Measurements from ENCODE around the gene ELOVL2. TPM values are rescaled to one million over a fixed set of nuclear protein-coding genes. Genes with fewer than 3 reads are reported as not detected.
"Not testable (repeated sequence)": the region's sequence is repeated elsewhere in the genome, so short reads cannot be mapped to it uniquely, and the experiment has no call there.

The ELOVL2 gene
- polyA plus RNA-seq, 3 donors: not detected

GRCh38 chr6:10991115-10991514, 53.0 kb downstream of the ELOVL2 start:
- Mint-ChIP-seq H3K27me3 (ENCODE audit: low read depth in 3 of 3) (peaks cover 2 to 7% (median 3%) of the 10 kb centered on the region in 3 donors), H3K4me1 (no peaks in the 10 kb centered on the region), H3K4me3 (no peak overlapping the region), H3K27ac (no peak overlapping the region), H3K9me3 (peaks cover 0 to 4% (median 1%) of the 10 kb centered on the region in 7 donors), H3K36me3 (no peaks in the 10 kb centered on the region)
- H3K79me2 ChIP-seq (ENCODE audit: insufficient read depth, low read length): no peaks in the 10 kb centered on the region
- no peak overlapping the region for H3K4me2 ChIP-seq (replicated peaks; ENCODE audit: extremely low read depth, low read length, poor library complexity, severe bottlenecking)
- intact Hi-C loops (cut with micrococcal nuclease): no loop called here
- no peaks in the 10 kb centered on the region for H3K36me3 ChIP-seq (replicated peaks in 1 of 2; ENCODE audit: control insufficient read depth in 1 of 2, insufficient read depth in 2 of 2, low read length in 2 of 2)
- no peaks in the 10 kb centered on the region for H3K4me1 ChIP-seq (ENCODE audit: control insufficient read depth in 1 of 2, insufficient read depth in 2 of 2, low read length in 2 of 2)
- H3K9ac ChIP-seq (ENCODE audit: insufficient read depth, low read length, poor library complexity, severe bottlenecking): no peak overlapping the region
- WGBS (ENCODE audit: insufficient coverage): no CpG with 5 or more reads among the region's 2 CpGs
- H3K9me3 ChIP-seq (replicated peaks in 1 of 2; ENCODE audit: control insufficient read depth in 1 of 2, insufficient read depth in 1 of 2, low read length in 2 of 2): no peaks in the 10 kb centered on the region
- no peak overlapping the region for H3K27ac ChIP-seq (ENCODE audit: low read depth in 1 of 2, low read length in 2 of 2)
- no peak for TF ChIP-seq CTCF (IDR thresholded peaks at IDR 0.05)
- DNase-seq: no peak
- no peaks in the 10 kb centered on the region for H4K20me1 ChIP-seq (ENCODE audit: insufficient read depth, low read length)
- no peak overlapping the region for H2AFZ ChIP-seq (ENCODE audit: insufficient read depth, low read depth, low read length, poor library complexity, severe bottlenecking)
- peaks cover 0 to 3% of the 10 kb centered on the region in 2 donors for H3K27me3 ChIP-seq (ENCODE audit: control insufficient read depth in 2 of 2, insufficient read depth in 2 of 2, low read length in 2 of 2)
- H3K4me3 ChIP-seq (replicated peaks in 1 of 3; ENCODE audit: low read depth in 2 of 3, low read length in 3 of 3): no peak overlapping the region

GRCh38 chr6:10989587-10989986, 54.5 kb downstream of the ELOVL2 start:
- Histone ChIP-seq H3K4me2 (replicated peaks; ENCODE audit: extremely low read depth, low read length, poor library complexity, severe bottlenecking) (no peak overlapping the region), H2AFZ (ENCODE audit: insufficient read depth, low read depth, low read length, poor library complexity, severe bottlenecking) (no peak overlapping the region), H3K9me3 (replicated peaks in 1 of 2; ENCODE audit: control insufficient read depth in 1 of 2, insufficient read depth in 1 of 2, low read length in 2 of 2) (no peaks in the 10 kb centered on the region), H3K9ac (ENCODE audit: insufficient read depth, low read length, poor library complexity, severe bottlenecking) (no peak overlapping the region), H4K20me1 (ENCODE audit: insufficient read depth, low read length) (no peaks in the 10 kb centered on the region), H3K36me3 (replicated peaks in 1 of 2; ENCODE audit: control insufficient read depth in 1 of 2, insufficient read depth in 2 of 2, low read length in 2 of 2) (no peaks in the 10 kb centered on the region), H3K4me1 (ENCODE audit: control insufficient read depth in 1 of 2, insufficient read depth in 2 of 2, low read length in 2 of 2) (no peaks in the 10 kb centered on the region), H3K4me3 (replicated peaks in 1 of 3; ENCODE audit: low read depth in 2 of 3, low read length in 3 of 3) (no peak overlapping the region), H3K79me2 (ENCODE audit: insufficient read depth, low read length) (no peaks in the 10 kb centered on the region), H3K27me3 (ENCODE audit: control insufficient read depth in 2 of 2, insufficient read depth in 2 of 2, low read length in 2 of 2) (peaks cover 0 to 3% of the 10 kb centered on the region in 2 donors), H3K27ac (ENCODE audit: low read depth in 1 of 2, low read length in 2 of 2) (no peak overlapping the region)
- 100% methylated on average over 1 of the region's 15 CpGs for WGBS (ENCODE audit: insufficient coverage)
- Mint-ChIP-seq H3K27ac (no peak overlapping the region), H3K9me3 (peaks cover 0 to 9% (median 2%) of the 10 kb centered on the region in 7 donors), H3K27me3 (ENCODE audit: low read depth in 3 of 3) (peaks cover 2 to 7% (median 3%) of the 10 kb centered on the region in 3 donors), H3K4me3 (no peak overlapping the region), H3K36me3 (no peaks in the 10 kb centered on the region), H3K4me1 (no peaks in the 10 kb centered on the region)
- TF ChIP-seq CTCF (IDR thresholded peaks at IDR 0.05): no peak
- intact Hi-C loops (cut with micrococcal nuclease): no loop called here
- no peak for DNase-seq

GRCh38 chr6:10984959-10985358, 59.1 kb downstream of the ELOVL2 start:
- H3K4me3 Mint-ChIP-seq; H3K4me2 ChIP-seq (replicated peaks; ENCODE audit: extremely low read depth, low read length, poor library complexity, severe bottlenecking); intact Hi-C loops (cut with micrococcal nuclease); DNase-seq; H3K4me1 ChIP-seq (ENCODE audit: control insufficient read depth in 1 of 2, insufficient read depth in 2 of 2, low read length in 2 of 2); H4K20me1 ChIP-seq (ENCODE audit: insufficient read depth, low read length); H3K36me3 ChIP-seq (replicated peaks in 1 of 2; ENCODE audit: control insufficient read depth in 1 of 2, insufficient read depth in 2 of 2, low read length in 2 of 2); H3K27ac ChIP-seq (ENCODE audit: low read depth in 1 of 2, low read length in 2 of 2); H3K36me3 Mint-ChIP-seq; H3K9ac ChIP-seq (ENCODE audit: insufficient read depth, low read length, poor library complexity, severe bottlenecking); H3K27ac Mint-ChIP-seq; H3K4me1 Mint-ChIP-seq; H3K9me3 ChIP-seq (replicated peaks in 1 of 2; ENCODE audit: control insufficient read depth in 1 of 2, insufficient read depth in 1 of 2, low read length in 2 of 2); H2AFZ ChIP-seq (ENCODE audit: insufficient read depth, low read depth, low read length, poor library complexity, severe bottlenecking); H3K79me2 ChIP-seq (ENCODE audit: insufficient read depth, low read length); H3K27me3 ChIP-seq (ENCODE audit: control insufficient read depth in 2 of 2, insufficient read depth in 2 of 2, low read length in 2 of 2); H3K4me3 ChIP-seq (replicated peaks in 1 of 3; ENCODE audit: low read depth in 2 of 3, low read length in 3 of 3): not testable (repeated sequence)
- WGBS (ENCODE audit: insufficient coverage): no CpG with 5 or more reads among the region's 2 CpGs
- H3K27me3 Mint-ChIP-seq (ENCODE audit: low read depth in 3 of 3): peaks cover 5 to 16% (median 6%) of the 10 kb centered on the region in 3 donors
- H3K9me3 Mint-ChIP-seq: peaks cover 0 to 11% (median 2%) of the 10 kb centered on the region in 7 donors
